KMS-11 (cell line): ENCODE measurements around the gene SMPD1.

Experiments used
- H2AFZ ChIP-seq: fragments of 200-600 bp; sonication (generic); 2 replicates; pipeline ENCODE4 v1.6.1; 2016; ENCODE audit warnings: antibody characterized with exemption, mixed run types, low read depth
- H3K27ac ChIP-seq: fragments of 200-600 bp; sonication (generic); 2 replicates; pipeline ENCODE4 v1.6.1; 2016; ENCODE audit warnings: mild to moderate bottlenecking, mixed run types
- H3K27me3 ChIP-seq: fragments of 200-600 bp; sonication (generic); 2 replicates; pipeline ENCODE4 v1.6.1; 2017; ENCODE audit warnings: mild to moderate bottlenecking, low read depth, mixed run types, moderate library complexity; ENCODE audit not compliant: insufficient read depth
- H3K36me3 ChIP-seq: fragments of 200-600 bp; sonication (generic); 2 replicates; pipeline ENCODE4 v1.6.1; 2017; ENCODE audit warnings: mild to moderate bottlenecking, mixed run types; ENCODE audit not compliant: insufficient read depth
- H3K4me1 ChIP-seq: fragments of 200-600 bp; sonication (generic); 2 replicates; pipeline ENCODE4 v1.6.1; 2016; ENCODE audit warnings: mild to moderate bottlenecking, low read depth, mixed run types; ENCODE audit not compliant: poor library complexity, severe bottlenecking
- H3K4me2 ChIP-seq: fragments of 200-600 bp; sonication (generic); 2 replicates; pipeline ENCODE4 v1.7.0; 2016; ENCODE audit warnings: mild to moderate bottlenecking, mixed run types
- H3K4me3 ChIP-seq: fragments of 200-600 bp; sonication (generic); IDR thresholded peaks from 2 replicates; pipeline ENCODE4 v1.6.1; 2017; ENCODE audit warnings: low read depth, low read length, mixed read lengths; ENCODE audit not compliant: insufficient read depth
- H3K79me2 ChIP-seq: fragments of 200-600 bp; sonication (generic); 2 replicates; pipeline ENCODE4 v1.6.1; 2016; ENCODE audit warnings: low read depth, mixed run types; ENCODE audit not compliant: insufficient read depth
- H3K9ac ChIP-seq: fragments of 200-600 bp; sonication (generic); 2 replicates; pipeline ENCODE4 v1.6.1; 2016; ENCODE audit warnings: mild to moderate bottlenecking, mixed run types
- H4K20me1 ChIP-seq: fragments of 200-600 bp; sonication (generic); 2 replicates; pipeline ENCODE4 v1.6.1; 2016; ENCODE audit warnings: mild to moderate bottlenecking, mixed run types; ENCODE audit not compliant: insufficient read depth
- CTCF ChIP-seq: fragments of 200-600 bp; sonication (generic); conservative IDR thresholded peaks from 2 replicates; pipeline ENCODE4 v1.6.1; 2017; ENCODE audit warnings: low read depth, mild to moderate bottlenecking, antibody characterized with exemption, low read length, moderate library complexity, mixed read lengths

Gene SMPD1

DNA sequence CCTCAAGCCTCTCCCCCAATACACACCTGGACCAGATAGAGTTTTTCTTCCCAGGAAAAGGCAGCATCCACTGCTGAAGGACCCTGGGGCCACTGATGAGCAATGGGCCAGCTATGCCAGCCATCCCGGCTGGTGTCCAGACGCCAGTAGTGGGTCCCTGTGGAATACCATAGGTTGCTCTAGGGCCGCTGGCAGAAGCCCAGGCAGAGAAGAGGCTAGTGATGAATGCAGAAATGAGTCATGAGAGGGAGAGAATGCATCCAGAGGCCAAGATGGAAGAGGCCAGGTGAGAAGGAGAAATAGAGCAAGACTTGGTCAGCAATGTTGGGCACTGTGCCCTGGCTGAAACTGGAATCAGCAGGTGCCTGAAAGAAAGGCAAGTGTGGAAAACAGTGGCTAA is 41.6 kb downstream of the SMPD1 start:
- Histone ChIP-seq H4K20me1 (no peaks in the 10 kb centered on the region), H3K4me3 (no peak overlapping the region), H2AFZ (no peak overlapping the region), H3K4me2 (no peak overlapping the region), H3K9ac (no peak overlapping the region), H3K79me2 (no peaks in the 10 kb centered on the region), H3K4me1 (no peaks in the 10 kb centered on the region), H3K27ac (no peak overlapping the region), H3K27me3 (no peaks in the 10 kb centered on the region), H3K36me3 (no peaks in the 10 kb centered on the region)
- TF ChIP-seq CTCF = no peak

DNA sequence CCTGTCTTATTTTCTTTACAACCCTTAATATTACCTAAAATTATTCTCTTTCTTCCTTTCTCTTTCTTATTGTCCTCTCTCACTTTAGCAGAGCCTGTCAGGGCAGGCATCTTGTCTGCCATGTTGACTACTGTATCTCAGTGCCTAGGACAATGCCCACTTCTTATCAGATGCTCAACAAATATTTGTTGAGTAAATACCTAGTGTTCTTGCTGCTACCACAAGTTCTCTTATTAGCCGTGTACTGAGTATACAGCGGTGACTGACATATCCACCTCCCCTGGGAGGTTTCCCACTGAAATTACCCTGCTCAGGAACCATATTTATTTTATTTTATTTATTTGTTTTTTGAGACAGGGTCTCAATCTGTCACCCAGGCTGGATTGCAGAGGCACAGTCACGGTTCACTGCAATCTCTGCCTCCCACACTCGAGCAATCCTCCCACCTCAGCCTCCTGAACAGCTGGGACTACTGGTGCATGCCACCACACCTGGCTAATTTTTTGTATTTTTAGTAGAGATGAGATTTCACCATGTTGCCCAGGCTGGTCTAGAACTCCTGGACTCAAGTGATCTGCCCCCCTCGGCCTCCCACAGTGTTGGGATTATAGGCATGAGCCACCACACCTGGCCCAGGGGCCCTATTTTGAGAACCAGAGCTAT is 43.9 kb downstream of the SMPD1 start:
- no peak overlapping the region for H3K9ac ChIP-seq
- H2AFZ ChIP-seq = no peak overlapping the region
- H3K4me3 ChIP-seq = no peak overlapping the region
- no peaks in the 10 kb centered on the region for H3K36me3 ChIP-seq
- H3K27me3 ChIP-seq = no peaks in the 10 kb centered on the region
- H4K20me1 ChIP-seq = no peaks in the 10 kb centered on the region
- no peak overlapping the region for H3K27ac ChIP-seq
- no peaks in the 10 kb centered on the region for H3K79me2 ChIP-seq
- TF ChIP-seq CTCF = no peak
- H3K4me1 ChIP-seq = no peaks in the 10 kb centered on the region
- H3K4me2 ChIP-seq = no peak overlapping the region

GRCh38 chr11:6437423-6437822 is 47.1 kb downstream of the SMPD1 start:
- H3K27ac ChIP-seq = no peak overlapping the region
- H4K20me1 ChIP-seq = no peaks in the 10 kb centered on the region
- no peaks in the 10 kb centered on the region for H3K79me2 ChIP-seq
- no peaks in the 10 kb centered on the region for H3K36me3 ChIP-seq
- H3K4me1 ChIP-seq = no peaks in the 10 kb centered on the region
- H3K4me3 ChIP-seq = no peak overlapping the region
- TF ChIP-seq CTCF = no peak
- no peak overlapping the region for H3K9ac ChIP-seq
- H3K27me3 ChIP-seq = no peaks in the 10 kb centered on the region
- H2AFZ ChIP-seq = no peak overlapping the region
- H3K4me2 ChIP-seq = no peak overlapping the region

- Histone ChIP-seq H3K4me3 (no peak overlapping the region), H3K4me2 (no peak overlapping the region), H3K36me3 (no peaks in the 10 kb centered on the region), H3K27me3 (no peaks in the 10 kb centered on the region), H3K9ac (no peak overlapping the region), H3K79me2 (no peaks in the 10 kb centered on the region), H4K20me1 (no peaks in the 10 kb centered on the region), H3K4me1 (no peaks in the 10 kb centered on the region), H2AFZ (no peak overlapping the region), H3K27ac (no peak overlapping the region)
- TF ChIP-seq CTCF = no peak
Observed at GRCh38 chr11:6437993-6438392, 47.7 kb downstream of the SMPD1 start.
